ENCODE data around the gene FGFRL1. TPM values are rescaled to one million over a fixed set of nuclear protein-coding genes. Genes with fewer than 3 reads are reported as not detected.

FGFRL1 gene
- polyA plus RNA-seq, 1 donor: 12.6 TPM

GRCh38 chr4:1002131-1002630 is 9.2 kb upstream of the FGFRL1 start:
- Histone ChIP-seq H3K27me3 (ENCODE audit: control insufficient read depth, insufficient read depth, low read length) (peaks cover 87% of the 10 kb centered on the region), H3K36me3 (ENCODE audit: control insufficient read depth, insufficient read depth, low read length) (no peaks in the 10 kb centered on the region), H3K4me3 (ENCODE audit: low read length) (no peak overlapping the region), H3K9me3 (ENCODE audit: control insufficient read depth, low read depth, low read length) (peaks cover 16% of the 10 kb centered on the region), H3K4me1 (ENCODE audit: control insufficient read depth, insufficient read depth, low read length) (peaks cover 10% of the 10 kb centered on the region), H3K27ac (ENCODE audit: low read length) (no peak overlapping the region)
- peak; percentile 67 to 86 for DNase-seq
- WGBS (ENCODE audit: insufficient coverage, low lambda C conversion rate): no CpG with 5 or more reads among the region's 54 CpGs

- H3K27me3 ChIP-seq (ENCODE audit: control insufficient read depth, insufficient read depth, low read length): peaks cover 88% of the 10 kb centered on the region
- no peak overlapping the region for H3K27ac ChIP-seq (ENCODE audit: low read length)
- no CpG with 5 or more reads among the region's 75 CpGs for WGBS (ENCODE audit: insufficient coverage, low lambda C conversion rate)
- H3K4me1 ChIP-seq (ENCODE audit: control insufficient read depth, insufficient read depth, low read length): peaks cover 7% of the 10 kb centered on the region
- no peak overlapping the region for H3K4me3 ChIP-seq (ENCODE audit: low read length)
- no peak for DNase-seq
- no peaks in the 10 kb centered on the region for H3K36me3 ChIP-seq (ENCODE audit: control insufficient read depth, insufficient read depth, low read length)
- peaks cover 14% of the 10 kb centered on the region for H3K9me3 ChIP-seq (ENCODE audit: control insufficient read depth, low read depth, low read length)
These were observed 8.7 kb upstream of the FGFRL1 start for GRCh38 chr4:1002631-1003251.

- Histone ChIP-seq H3K4me1 (ENCODE audit: control insufficient read depth, insufficient read depth, low read length) (peaks cover 3% of the 10 kb centered on the region), H3K4me3 (ENCODE audit: low read length) (no peak overlapping the region), H3K27ac (ENCODE audit: low read length) (no peak overlapping the region), H3K9me3 (ENCODE audit: control insufficient read depth, low read depth, low read length) (peaks cover 14% of the 10 kb centered on the region), H3K27me3 (ENCODE audit: control insufficient read depth, insufficient read depth, low read length) (peaks cover 88% of the 10 kb centered on the region), H3K36me3 (ENCODE audit: control insufficient read depth, insufficient read depth, low read length) (no peaks in the 10 kb centered on the region)
- DNase-seq: no peak
- no CpG with 5 or more reads among the region's 63 CpGs for WGBS (ENCODE audit: insufficient coverage, low lambda C conversion rate)
These were observed 8.0 kb upstream of the FGFRL1 start for GRCh38 chr4:1003271-1004070.

- peaks cover 89% of the 10 kb centered on the region for H3K27me3 ChIP-seq (ENCODE audit: control insufficient read depth, insufficient read depth, low read length)
- WGBS (ENCODE audit: insufficient coverage, low lambda C conversion rate): no CpG with 5 or more reads among the region's 13 CpGs
- DNase-seq: no peak
These were observed 7.4 kb upstream of the FGFRL1 start for GRCh38 chr4:1004071-1004418.

GRCh38 chr4:1004557-1005485 is 6.6 kb upstream of the FGFRL1 start:
- Histone ChIP-seq H3K9me3 (ENCODE audit: control insufficient read depth, low read depth, low read length) (peaks cover 14% of the 10 kb centered on the region), H3K4me3 (ENCODE audit: low read length) (no peak overlapping the region), H3K4me1 (ENCODE audit: control insufficient read depth, insufficient read depth, low read length) (peaks cover 10% of the 10 kb centered on the region), H3K27me3 (ENCODE audit: control insufficient read depth, insufficient read depth, low read length) (peaks cover 86% of the 10 kb centered on the region), H3K36me3 (ENCODE audit: control insufficient read depth, insufficient read depth, low read length) (no peaks in the 10 kb centered on the region), H3K27ac (ENCODE audit: low read length) (no peak overlapping the region)
- WGBS (ENCODE audit: insufficient coverage, low lambda C conversion rate): no CpG with 5 or more reads among the region's 25 CpGs
- no peak for DNase-seq

More at GRCh38 chr4:1004071-1004418, 7.4 kb upstream of the FGFRL1 start:
- Histone ChIP-seq H3K4me1 (ENCODE audit: control insufficient read depth, insufficient read depth, low read length) (peaks cover 8% of the 10 kb centered on the region), H3K9me3 (ENCODE audit: control insufficient read depth, low read depth, low read length) (peaks cover 14% of the 10 kb centered on the region), H3K36me3 (ENCODE audit: control insufficient read depth, insufficient read depth, low read length) (no peaks in the 10 kb centered on the region), H3K27ac (ENCODE audit: low read length) (no peak overlapping the region), H3K4me3 (ENCODE audit: low read length) (no peak overlapping the region)

- peaks cover 8% of the 10 kb centered on the region for H3K9me3 ChIP-seq (ENCODE audit: control insufficient read depth, low read depth, low read length)
- H3K27me3 ChIP-seq (ENCODE audit: control insufficient read depth, insufficient read depth, low read length): peaks cover 71% of the 10 kb centered on the region
- WGBS (ENCODE audit: insufficient coverage, low lambda C conversion rate): 94% methylated on average over 3 of the region's 5 CpGs
- no peak for DNase-seq
- H3K4me1 ChIP-seq (ENCODE audit: control insufficient read depth, insufficient read depth, low read length): peaks cover 19% of the 10 kb centered on the region
- H3K27ac ChIP-seq (ENCODE audit: low read length): no peak overlapping the region
- no peaks in the 10 kb centered on the region for H3K36me3 ChIP-seq (ENCODE audit: control insufficient read depth, insufficient read depth, low read length)
- H3K4me3 ChIP-seq (ENCODE audit: low read length): no peak overlapping the region
These were observed 4.6 kb upstream of the FGFRL1 start for GRCh38 chr4:1006856-1007255.

GRCh38 chr4:1008840-1009541 is 2.4 kb upstream of the FGFRL1 start:
- Histone ChIP-seq H3K4me1 (ENCODE audit: control insufficient read depth, insufficient read depth, low read length) (peaks cover 23% of the 10 kb centered on the region), H3K9me3 (ENCODE audit: control insufficient read depth, low read depth, low read length) (peaks cover 4% of the 10 kb centered on the region), H3K27ac (ENCODE audit: low read length) (no peak overlapping the region), H3K27me3 (ENCODE audit: control insufficient read depth, insufficient read depth, low read length) (peaks cover 52% of the 10 kb centered on the region), H3K36me3 (ENCODE audit: control insufficient read depth, insufficient read depth, low read length) (peaks cover 3% of the 10 kb centered on the region), H3K4me3 (ENCODE audit: low read length) (peak overlapping the region; percentile 53)
- WGBS (ENCODE audit: insufficient coverage, low lambda C conversion rate): 0% methylated on average over 2 of the region's 36 CpGs
- peak in 1 of 2 donors; percentile 41 for DNase-seq

- DNase-seq: peak in 1 of 2 donors; percentile 79
- Histone ChIP-seq H3K9me3 (ENCODE audit: control insufficient read depth, low read depth, low read length) (peaks cover 4% of the 10 kb centered on the region), H3K36me3 (ENCODE audit: control insufficient read depth, insufficient read depth, low read length) (peaks cover 3% of the 10 kb centered on the region), H3K27ac (ENCODE audit: low read length) (peak overlapping the region; percentile 67), H3K4me3 (ENCODE audit: low read length) (peak overlapping the region; percentile 53), H3K27me3 (ENCODE audit: control insufficient read depth, insufficient read depth, low read length) (peaks cover 44% of the 10 kb centered on the region), H3K4me1 (ENCODE audit: control insufficient read depth, insufficient read depth, low read length) (peaks cover 29% of the 10 kb centered on the region)
- no CpG with 5 or more reads among the region's 109 CpGs for WGBS (ENCODE audit: insufficient coverage, low lambda C conversion rate)
These were observed 1.7 kb upstream of the FGFRL1 start for GRCh38 chr4:1009542-1010394.

- WGBS (ENCODE audit: insufficient coverage, low lambda C conversion rate): no CpG with 5 or more reads among the region's 36 CpGs
These were observed 918 bp upstream of the FGFRL1 start for GRCh38 chr4:1010395-1011021.

More at GRCh38 chr4:1010395-1011021, 918 bp upstream of the FGFRL1 start:
- Histone ChIP-seq H3K27ac (ENCODE audit: low read length) (peak overlapping the region; percentile 62), H3K27me3 (ENCODE audit: control insufficient read depth, insufficient read depth, low read length) (peaks cover 37% of the 10 kb centered on the region), H3K4me1 (ENCODE audit: control insufficient read depth, insufficient read depth, low read length) (peaks cover 29% of the 10 kb centered on the region), H3K36me3 (ENCODE audit: control insufficient read depth, insufficient read depth, low read length) (peaks cover 3% of the 10 kb centered on the region), H3K9me3 (ENCODE audit: control insufficient read depth, low read depth, low read length) (peaks cover 4% of the 10 kb centered on the region), H3K4me3 (ENCODE audit: low read length) (peak overlapping the region; percentile 27)
- DNase-seq: peak; percentile 72 to 86
